HG03280 (cell line): ENCODE results near the gene NGLY1.

ENCODE experiments used
- ATAC-seq: cut with Tn5 transposase; IDR thresholded peaks from one replicate; pipeline ENCODE4 v1.9.1; 2021; ENCODE audit warnings: mild to moderate bottlenecking, moderate library complexity; ENCODE audit not compliant: unreplicated experiment

The NGLY1 gene, protein sequence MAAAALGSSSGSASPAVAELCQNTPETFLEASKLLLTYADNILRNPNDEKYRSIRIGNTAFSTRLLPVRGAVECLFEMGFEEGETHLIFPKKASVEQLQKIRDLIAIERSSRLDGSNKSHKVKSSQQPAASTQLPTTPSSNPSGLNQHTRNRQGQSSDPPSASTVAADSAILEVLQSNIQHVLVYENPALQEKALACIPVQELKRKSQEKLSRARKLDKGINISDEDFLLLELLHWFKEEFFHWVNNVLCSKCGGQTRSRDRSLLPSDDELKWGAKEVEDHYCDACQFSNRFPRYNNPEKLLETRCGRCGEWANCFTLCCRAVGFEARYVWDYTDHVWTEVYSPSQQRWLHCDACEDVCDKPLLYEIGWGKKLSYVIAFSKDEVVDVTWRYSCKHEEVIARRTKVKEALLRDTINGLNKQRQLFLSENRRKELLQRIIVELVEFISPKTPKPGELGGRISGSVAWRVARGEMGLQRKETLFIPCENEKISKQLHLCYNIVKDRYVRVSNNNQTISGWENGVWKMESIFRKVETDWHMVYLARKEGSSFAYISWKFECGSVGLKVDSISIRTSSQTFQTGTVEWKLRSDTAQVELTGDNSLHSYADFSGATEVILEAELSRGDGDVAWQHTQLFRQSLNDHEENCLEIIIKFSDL

DNA sequence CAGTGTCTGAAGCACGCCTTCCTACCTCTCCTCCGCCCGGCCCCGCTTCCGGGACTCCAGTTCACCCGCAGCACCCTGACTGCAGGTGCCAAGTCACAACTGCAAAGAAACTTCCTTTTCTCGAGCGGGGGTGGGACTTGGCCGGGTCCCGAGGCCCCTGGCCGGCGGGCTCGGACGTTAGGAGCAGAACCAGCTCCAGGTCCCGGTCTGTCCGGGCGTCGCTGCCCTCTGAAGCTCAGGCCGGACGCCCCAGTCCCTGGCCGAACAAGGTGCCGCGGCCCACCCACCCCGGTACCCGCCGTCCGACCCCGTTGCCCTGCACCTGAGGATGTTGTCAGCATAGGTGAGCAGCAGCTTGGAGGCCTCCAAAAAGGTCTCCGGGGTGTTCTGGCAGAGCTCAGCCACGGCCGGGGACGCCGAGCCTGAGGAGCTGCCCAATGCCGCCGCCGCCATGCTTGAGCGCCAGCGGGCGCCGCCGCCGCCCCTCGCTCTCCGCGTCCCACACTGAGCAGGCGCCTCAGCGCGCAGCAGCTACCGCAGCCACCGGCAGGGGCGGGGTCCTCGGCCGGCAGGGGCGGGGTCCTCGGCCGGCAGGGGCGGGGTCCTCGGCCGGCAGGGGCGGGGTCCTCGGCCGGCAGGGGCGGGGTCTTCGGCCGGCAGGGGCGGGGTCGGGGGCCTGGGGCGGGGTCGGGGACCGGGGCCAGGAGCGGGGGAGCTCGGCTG, at the start of gene NGLY1:
NGLY1 (minus strand) TSS at position 506 of the 723 bp plus-strand sequence; CDS start at position 453, 53 bp downstream.
- ATAC-seq = peak; percentile 75

DNA sequence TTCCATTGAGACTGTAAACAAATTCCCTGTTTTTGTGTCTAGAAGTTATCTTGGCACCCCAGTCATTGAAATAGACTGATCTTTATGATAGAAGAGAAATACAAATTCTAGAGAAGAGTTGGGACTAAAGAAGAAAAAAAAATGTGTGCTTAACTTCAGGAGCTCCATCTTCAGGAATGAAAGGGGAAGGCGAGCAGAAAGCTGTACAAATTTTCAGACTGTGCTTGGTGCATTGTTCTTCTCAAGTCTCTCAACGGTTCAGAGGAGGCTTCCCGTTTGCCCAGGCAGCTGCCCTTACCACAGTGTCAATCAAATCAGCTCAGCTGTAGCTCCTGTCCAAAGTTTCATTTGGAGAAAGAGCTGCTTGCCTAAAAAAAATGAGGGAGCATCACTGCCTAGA, 48.3 kb upstream of the NGLY1 start:
- ATAC-seq = no peak

DNA sequence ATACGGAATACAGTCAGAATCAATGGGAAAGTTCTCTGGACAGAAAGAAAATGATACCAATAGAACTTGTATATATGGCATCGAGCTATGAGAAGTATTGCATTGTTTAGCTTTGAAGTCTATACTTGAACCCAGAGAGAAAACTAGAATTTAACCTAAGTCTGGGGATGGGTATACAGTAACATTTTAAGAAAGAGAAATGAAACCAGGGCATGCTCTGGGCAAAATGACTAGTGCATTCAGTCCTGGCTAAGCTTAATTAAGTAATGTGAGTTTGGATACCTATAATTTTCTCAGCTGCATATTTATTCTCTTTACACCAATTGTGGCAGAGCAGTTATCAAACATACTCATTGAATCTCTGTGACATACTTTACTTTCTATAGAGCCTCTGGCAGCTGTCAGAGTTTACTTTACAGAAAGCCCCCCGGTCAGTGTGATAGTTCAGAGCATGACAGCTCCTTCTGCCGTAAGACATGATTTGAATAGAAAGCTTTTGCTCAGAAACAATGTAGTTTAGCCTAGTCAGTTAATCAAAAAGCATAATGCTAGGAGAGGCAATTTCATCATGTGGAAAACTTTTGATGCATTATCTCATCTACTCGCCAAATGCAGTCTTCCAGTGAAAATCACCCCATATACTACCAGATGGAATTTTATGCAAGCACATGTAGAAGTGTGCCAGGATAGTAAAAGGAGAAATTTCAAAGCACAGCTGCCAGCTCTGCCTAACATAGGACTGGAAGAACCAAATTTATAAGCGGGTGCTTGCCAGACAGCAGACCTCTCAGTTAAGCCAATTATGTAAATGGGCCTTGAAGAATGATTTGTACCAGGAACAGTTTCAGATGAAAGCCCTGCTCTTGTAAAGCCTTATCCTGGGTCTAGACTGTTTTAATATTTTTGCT, 47.4 kb upstream of the NGLY1 start:
- ATAC-seq = no peak

DNA sequence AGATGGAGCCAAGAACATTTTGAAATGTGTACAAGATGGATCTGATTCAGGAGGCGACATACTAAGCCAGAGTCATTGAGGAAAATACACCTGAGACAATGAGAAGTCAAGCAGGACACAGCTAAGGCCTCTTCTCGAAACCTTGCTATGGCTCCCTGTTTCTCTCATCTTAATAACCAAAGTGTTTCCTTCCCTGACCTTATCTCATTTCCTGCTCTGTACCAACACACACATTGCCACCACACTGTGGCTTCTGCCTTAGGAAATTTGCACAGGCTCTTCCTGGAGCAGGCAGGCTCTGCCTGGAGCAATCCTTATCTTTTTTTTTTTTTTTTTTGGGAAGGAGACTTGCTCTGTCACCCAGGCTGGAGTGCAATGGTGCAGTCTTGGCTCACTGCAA, 43.3 kb upstream of the NGLY1 start:
- ATAC-seq = no peak

DNA sequence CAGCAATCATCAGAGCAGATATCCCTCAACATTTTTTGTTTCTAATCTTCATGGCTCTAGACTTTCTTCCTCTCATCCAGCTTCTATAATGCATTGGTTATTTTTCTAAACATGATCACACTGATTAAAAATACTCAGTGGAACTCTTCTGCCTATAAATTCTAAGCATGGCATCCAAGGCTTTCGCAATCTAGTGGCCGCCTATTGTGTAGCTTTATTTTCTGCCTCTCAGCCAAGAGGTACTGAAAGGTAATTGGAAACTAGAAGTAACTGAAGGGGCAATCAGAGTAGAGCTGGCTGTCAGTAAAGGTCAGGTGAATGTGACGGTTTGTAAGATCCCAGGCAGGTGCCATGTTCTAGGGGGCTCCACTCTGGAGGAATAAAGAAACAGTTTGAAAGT, 40.1 kb upstream of the NGLY1 start:
- ATAC-seq = no peak

DNA sequence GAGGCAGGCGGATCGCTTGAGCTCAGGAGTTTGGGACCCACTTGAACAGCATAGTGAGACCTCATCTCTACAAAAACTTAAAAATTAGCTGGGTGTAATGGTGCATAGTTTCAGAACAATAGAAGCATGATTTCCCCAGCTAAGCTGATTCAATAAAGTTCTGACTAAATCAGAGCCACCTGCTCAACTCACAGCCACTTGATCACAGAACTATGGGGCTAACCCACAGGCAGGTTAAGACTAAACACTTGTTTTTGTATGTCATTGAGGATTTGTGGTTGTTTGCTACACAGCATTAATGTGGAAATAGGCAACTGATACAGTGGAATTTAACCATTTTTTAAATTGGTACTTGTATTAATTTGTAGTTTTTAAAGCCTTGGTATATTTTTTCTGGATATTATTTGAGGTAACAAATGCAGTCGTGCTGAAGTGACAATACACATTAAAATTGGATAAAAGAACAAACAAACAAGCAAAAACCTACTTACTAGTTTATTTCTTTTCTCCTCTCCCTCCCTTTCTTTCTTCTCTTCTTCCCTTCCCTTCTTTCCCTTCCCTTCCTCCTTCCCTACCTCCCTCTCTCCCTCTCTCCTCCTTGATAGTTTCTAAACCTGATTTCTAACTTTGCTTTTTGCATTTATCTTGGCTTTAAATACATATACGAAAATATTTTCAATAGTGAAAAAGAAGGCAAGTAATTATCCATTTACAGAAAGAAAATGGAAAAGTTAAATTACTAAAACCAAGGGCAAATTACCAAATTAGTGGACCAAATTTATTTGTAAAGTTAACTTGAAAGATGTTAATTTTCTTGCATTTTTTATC, 38.7 kb upstream of the NGLY1 start:
- ATAC-seq = no peak

DNA sequence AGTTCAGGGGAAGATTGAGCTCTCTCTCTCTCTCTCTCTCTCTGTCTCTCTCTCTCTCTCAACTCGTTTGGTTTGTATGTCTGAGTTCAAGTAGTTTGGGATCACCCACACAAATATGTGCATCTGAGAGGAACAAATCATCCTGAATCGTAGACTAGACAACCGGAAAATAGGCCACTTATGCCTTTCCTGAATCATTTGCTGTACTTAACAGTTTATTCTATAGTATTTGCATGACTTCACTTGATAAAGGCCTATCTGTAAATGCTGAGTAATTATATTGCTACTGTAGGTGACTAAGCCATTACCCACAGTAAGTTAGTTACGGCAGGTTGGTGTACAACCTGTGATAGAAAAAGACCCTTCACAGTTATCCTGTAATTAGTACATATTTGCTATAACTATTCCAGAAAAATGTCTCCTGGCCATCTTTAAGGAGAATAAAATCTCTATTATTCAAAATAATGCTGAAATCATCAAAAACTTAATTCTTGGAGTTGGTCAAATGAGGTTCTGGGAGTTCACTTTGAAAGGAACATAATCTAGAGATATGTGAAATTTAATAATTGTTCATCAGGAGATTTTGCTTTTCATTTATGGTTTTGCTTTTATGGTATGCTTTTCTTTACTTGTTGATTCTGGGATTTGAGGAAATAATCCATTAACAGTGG, 37.7 kb upstream of the NGLY1 start:
- ATAC-seq = no peak

DNA sequence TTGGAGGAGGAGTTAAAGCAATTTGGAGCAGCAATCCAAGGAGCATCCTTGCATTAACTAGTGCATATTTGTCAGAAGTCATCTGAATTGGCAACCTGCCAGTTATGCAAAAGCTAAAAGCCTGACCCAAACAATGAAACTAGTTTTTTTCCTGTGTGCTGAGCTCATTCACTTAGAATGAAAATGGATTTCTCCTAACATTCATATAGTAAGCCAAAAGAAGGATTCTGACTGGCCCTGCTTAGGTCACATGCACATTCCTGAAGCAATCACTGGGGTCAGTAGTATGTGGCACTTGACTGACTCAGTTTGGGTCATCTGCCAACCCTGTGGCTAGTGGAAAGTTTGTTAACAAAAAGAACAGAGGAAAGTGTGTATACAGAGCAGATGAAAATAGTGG, 37.1 kb upstream of the NGLY1 start:
- ATAC-seq = no peak

DNA sequence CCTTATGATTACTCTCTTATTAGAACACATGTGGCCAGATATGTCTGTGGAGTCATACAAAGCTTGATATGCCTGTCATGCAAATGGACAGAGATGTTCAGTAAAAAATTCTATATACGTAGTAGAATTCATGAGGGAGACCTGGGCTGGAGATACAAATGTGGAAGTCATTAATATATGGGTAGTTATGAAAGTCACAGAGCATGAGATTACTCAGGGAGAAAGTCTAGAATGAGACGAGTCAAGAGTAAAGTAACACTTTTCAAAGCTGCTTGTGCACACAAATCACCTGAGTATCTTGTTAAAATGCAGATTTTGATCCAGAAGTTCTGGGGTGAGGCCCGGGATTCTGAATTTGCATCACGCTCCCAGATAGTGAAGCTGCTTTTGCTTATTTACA, 35.1 kb upstream of the NGLY1 start:
- no peak for ATAC-seq

DNA sequence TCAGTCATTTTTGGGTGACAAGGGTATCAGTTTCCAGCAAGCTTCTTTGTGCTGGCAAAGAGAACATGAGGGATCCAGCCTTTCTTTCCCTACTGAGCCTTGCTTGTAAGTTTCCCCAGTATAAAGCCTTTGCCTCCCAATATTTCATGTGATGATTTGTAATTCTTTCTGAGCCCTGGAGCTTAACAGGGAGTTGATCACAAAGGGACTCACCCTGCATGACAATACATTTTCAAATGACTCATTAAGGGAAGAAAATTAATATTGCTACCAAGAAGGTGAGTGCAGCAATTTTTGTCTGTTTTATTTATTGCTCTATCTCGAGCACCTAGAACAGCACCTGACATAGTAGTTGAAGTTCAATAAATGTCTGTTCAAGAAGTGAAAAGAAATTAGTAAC, 34.4 kb upstream of the NGLY1 start:
- ATAC-seq = no peak

DNA sequence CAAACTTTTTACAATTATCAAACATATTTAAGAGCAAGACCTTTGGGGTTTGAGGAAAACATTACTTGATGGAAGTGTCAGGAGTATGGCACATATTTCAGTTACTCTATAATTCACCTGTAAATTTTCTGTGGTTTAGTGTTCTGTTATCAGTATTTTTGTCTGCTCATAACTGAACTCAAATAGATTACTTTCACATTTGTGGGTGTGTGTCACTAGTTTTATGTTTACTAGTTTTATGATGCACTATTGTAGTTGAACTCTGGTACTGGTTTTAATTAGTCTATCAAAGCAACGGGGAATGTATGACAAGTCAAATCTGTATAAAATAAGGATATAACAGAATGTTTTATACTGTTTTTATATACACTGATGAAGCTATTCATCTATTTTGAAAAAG, 33.9 kb upstream of the NGLY1 start:
- ATAC-seq = peak; percentile 60

DNA sequence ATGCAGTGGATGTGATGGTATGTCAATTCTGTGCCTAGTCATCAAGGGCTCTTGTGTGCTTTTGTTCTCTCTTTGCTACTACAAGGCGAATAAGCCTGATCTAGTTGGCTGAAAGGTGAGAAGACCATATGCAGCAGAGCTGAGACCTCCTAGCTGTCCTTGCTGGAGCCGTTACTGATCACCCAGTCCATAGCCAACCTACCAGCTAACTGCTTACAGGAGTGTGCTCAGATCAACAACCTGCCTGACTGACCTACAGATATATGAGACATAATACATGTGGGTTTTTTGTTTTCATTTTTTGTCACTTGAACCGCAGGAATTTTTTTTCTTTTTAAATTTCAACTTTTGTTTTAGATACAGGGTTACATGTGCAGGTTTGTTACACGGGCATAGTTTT, 29.4 kb upstream of the NGLY1 start:
- no peak for ATAC-seq

DNA sequence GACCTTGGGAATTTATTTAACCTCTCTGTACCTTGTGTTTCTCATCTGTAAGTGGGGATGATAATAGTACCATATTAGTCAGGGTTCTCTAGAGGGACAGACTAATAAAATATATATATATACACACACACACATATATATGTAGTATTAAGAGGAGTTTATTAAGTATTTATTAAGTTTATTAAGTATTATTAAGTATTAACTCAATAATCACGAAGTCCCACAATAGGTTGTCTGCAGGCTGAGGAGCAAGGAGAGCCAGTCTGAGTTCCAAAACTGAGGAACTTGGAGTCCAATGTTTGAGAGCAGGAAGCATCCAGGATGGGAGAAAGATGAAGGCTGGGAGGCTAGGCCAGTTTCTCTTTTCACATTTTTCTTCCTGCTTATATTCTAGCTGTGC, 21.4 kb upstream of the NGLY1 start:
- ATAC-seq = no peak

DNA sequence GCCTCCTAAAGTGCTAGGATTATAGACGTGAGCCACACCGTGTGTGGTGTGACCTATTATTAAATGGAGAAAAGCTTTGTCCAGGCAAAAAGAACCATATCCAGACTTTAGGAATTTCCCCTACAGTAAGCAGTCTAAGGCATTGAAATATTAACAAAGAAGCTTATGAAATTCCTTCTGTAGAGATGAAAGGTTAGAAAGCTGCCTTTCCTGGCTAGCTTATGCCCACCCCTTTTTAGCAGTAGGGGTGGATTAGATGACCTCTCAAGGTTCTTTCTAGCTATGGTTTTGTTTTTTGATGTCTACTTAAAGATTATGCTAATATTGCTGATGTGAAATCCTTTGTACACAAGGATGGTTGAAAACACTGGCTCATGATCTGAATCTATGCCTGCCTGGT, 20.6 kb upstream of the NGLY1 start:
- ATAC-seq = no peak

DNA sequence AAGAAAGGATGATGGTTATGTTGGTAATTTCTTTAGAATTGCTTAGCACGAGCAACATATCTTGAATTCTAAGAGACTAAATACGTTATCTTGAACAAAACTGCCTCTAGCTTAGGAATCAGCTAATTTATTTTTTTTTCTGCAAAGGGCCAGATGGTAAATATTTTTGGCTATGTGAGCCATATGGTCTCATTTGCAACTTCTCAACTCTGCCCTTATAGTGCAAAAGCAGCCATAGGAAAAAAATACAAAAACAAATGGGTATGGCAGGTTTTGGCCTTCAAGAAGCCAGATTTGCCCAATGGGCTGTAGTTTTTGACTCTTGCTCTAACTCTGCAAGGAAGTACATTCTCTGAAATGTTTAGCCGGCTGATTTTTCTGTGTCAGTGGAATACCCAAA, 18.5 kb upstream of the NGLY1 start:
- no peak for ATAC-seq

DNA sequence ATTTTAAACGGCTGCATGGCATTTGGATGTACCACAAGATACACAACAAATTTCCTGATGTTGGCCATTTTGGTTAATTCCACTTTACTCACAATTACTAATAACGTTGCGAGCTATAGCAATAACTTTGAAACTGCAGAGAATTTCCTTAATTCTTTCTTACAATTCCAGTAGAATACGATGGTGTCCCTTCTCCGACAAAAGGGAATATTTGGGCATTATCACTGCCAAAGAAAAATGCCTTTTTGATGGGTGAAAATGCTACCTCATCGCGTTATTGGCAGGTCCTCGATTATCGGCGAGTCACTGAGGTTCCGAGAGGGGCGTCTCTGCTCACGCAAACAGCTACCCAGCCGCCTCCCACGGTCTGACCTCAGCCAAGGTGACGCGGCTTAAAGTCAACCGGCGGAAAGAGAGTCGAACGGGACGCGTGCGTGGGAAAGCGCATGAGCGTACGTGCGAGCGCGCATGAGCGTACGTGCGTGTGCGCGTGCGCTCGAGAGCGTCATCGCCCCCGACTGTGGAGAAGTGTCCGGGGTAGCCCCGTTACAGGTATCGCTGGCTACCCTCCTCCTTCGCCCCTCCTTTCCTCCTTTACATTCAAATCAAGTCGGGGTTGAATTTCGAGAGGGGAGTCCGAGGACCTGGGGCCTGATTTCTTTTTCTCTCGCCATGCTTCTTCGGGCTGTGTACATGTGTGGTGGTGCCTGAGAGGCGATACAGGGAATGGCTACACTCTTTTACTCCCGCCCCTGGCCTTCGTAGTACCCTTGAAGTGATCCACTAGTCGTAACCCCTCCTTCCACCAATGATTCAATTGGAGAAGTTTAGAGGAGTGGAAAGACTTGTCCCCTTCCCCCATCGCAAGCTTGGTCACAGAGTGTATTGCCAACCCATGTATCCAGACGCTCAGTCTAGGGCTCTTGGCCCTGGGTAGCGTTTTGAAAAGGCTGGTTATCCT, 6.6 kb upstream of the NGLY1 start, which contains the start of gene OXSM:
OXSM (plus strand) TSS at position 495 of the 961 bp plus-strand sequence. CDS start 931 bp downstream, outside the sequence.
- peak; percentile 93 for ATAC-seq

DNA sequence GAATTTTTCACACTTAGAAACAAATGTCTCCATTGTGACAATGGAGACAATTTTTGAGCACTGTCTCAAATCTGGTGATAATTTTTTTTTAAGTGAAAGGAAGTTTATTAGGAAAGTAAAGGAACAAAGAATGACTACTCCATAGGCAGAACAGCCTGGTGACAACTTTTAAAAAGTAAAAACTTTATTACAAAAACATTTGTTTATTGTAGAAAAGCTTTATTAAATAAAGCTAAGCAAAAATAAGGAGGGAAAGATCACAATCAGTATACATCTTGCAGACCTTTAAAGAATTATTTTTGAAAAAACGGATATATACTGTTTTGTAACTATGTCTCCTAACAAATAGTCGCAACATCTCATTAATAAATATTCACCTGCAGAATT, 6.0 kb upstream of the NGLY1 start:
- ATAC-seq = no peak

DNA sequence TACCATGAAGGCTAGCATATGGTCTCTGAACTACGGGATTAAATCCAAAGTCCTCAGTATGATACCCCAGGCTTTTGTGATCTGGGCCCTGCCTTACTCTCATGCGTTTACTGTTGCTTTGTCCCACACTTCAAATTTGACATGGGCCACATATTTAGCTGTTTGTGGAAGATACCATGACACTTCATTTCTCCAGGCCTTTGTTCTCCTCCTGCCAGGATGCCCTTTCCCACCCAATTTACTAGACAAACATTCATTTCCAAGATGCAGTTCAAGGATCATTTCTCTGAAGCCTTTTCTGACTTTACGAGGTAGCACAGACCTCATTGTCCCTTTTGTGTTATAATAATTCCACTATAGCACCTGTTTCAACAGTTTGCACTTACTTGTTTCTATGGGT, 4.4 kb upstream of the NGLY1 start:
- ATAC-seq = no peak
